GM12892 (cell line): ENCODE data around the gene ANKRD66. TPM values are rescaled to one million over a fixed set of nuclear protein-coding genes. Genes with fewer than 3 reads are reported as not detected.

Experiments used
- DNase-seq: peaks from one replicate; pipeline ENCODE4 v3.0.0; 2011; ENCODE audit not compliant: insufficient read length
- FAIRE-seq: peaks from 2 replicates; lab custom pipeline; 2011; peaks lifted over from hg19 to GRCh38; lab: Jason Lieb, UNC
- POLR2A ChIP-seq: IDR thresholded peaks from 2 replicates; pipeline ENCODE4 v1.6.1; 2011; ENCODE audit warnings: low read depth, low read length, control low read depth
- POLR2AphosphoS5 ChIP-seq: IDR thresholded peaks from 2 replicates; pipeline ENCODE4 v1.6.1; 2011; ENCODE audit warnings: low read depth, low read length, control low read depth
- TAF1 ChIP-seq: IDR thresholded peaks from 2 replicates; pipeline ENCODE4 v1.6.1; 2011; ENCODE audit warnings: low read depth, mild to moderate bottlenecking, control low read depth, low read length, borderline replicate concordance
- polyA plus RNA-seq: library from polyadenylated mRNA; unstranded; fragments of >200 nt; gene quantifications from one replicate; pipeline ENCODE4 v1.2.1, GENCODE V29; 2012; ENCODE audit warnings: missing spikeins, inconsistent platforms; ENCODE audit not compliant: missing spikeins

ANKRD66 gene
- not detected for polyA plus RNA-seq

DNA sequence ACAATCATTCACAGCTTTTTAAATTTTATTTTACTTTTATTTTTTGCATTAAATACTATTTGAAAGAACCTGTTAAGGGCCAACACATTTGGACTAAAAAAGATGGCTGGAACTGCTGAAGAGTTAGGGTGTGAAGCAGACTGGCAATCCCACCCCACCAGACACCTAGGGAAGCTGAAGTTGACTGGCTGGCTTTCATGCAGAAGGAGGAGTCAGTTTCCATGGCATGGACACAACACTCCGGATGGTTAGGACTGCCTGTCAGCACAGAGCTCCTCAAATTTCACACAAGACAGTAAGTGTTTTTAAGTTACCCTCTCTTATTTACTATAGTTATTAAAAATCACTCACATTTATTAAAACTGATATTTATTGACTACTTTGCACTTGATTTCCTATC lies at the start of gene ANKRD66:
ANKRD66 (plus strand) TSS at position 238 of the 400 bp plus-strand sequence. CDS start 5,016 bp downstream, outside the sequence.
- DNase-seq: no peak
- TF ChIP-seq POLR2AphosphoS5: no peak
- FAIRE-seq: no peak

DNA sequence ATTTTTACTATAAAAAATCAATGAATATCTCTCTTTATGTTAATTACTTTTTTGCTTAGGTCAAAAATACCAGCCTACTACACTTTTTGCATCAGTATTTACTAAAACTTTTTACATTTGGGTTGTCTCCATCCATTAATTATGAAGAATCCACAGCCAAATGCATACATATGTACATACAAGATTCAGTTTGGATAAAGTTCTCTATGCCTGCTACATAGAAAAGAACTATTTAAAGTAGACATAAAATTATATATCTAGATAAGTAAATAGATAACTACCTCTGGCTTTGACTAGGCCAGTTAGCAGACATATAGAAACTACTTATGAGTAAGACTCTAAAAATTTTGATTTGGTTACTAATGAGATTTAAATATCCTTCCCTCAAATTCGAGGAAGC lies 46.8 kb upstream of the ANKRD66 start:
- DNase-seq: no peak

DNA sequence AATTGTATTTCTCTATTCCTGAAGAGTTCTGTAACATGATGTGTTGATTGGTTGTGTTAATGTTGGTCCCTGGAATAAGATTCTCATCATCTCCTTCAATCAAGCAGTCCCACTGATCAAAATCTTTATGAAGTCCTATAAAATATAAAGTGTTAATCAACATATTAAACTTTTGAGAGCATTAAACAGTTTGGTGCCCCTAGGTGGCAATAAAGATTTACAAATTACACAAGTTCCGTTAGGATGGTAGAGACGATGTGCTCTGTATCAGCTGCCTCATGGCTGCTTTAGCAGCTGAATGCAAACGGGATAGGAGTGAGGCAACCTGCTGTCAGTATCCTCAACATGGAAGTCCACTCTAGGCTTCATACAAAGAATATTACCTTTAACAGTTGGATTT lies 42.2 kb upstream of the ANKRD66 start:
- DNase-seq (no peak), FAIRE-seq (no peak)

More for the DNA sequence above, 46.8 kb upstream of the ANKRD66 start:
- FAIRE-seq: no peak
- TF ChIP-seq POLR2A (no peak), POLR2AphosphoS5 (no peak), TAF1 (no peak)

DNA sequence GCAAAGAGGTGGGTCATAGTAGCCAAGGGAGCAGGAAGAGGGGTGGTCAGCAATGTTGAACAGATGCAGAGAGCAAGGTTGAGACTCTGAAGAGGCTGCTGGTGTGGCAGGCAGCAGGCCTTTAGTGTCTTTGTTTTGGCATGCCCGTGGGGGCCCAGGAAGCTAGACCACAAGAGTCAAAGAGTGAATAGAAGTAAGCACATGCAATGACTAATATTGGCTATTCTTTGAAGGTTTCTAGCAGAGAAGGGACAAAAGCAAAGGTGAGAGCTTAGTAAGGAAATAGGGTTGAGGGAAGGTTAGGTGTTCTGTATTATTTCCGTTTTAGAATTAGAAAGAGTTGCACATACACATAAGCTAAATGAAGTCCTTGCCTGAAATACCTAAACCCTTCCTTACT lies 40.3 kb upstream of the ANKRD66 start:
- TF ChIP-seq POLR2AphosphoS5 (no peak), POLR2A (no peak), TAF1 (no peak)
- DNase-seq (no peak), FAIRE-seq (no peak)

More for the DNA sequence above, 42.2 kb upstream of the ANKRD66 start:
- no peak for TF ChIP-seq POLR2AphosphoS5
- no peak for TF ChIP-seq TAF1
- no peak for TF ChIP-seq POLR2A

DNA sequence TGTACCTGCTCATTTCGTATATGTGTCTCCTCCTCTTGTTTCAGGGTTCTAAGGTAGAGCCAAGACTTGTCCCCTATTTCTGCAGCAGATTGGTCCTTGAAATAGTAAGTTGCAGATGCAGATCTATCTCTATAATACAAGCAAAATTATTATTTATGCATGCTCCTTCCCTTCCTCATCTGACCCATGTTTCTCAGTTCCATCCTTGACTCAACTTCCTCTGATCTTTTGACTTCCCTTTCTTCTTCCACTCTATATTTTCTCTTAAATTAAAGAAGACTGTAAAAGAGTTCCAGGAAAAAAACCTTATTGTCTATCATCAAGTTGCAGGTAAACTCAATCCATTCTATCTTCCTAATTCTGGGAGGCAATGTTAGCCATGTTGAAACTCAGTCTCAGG lies 35.2 kb upstream of the ANKRD66 start:
- FAIRE-seq (no peak), DNase-seq (no peak)
- no peak for TF ChIP-seq TAF1
- no peak for TF ChIP-seq POLR2A
- no peak for TF ChIP-seq POLR2AphosphoS5

DNA sequence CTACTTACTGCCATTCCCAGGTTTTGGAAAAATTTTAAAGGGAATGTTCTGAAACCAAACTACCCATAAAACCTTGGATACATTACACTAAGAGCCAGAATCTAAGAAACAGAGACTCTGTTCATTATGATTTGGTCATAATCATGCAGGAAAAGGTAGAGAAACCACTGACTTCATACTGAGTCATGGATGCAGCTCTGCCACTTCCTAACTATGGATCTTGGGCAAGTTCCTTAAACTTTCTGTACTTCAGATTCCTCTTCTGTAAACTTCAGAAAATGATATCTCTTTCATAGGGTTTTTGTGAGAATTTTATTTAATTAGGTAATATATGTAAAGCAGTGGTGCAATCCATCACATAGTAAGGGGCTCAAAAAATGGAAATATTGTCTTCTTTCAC lies 31.6 kb upstream of the ANKRD66 start:
- FAIRE-seq (no peak), DNase-seq (no peak)
- TF ChIP-seq TAF1: no peak
- no peak for TF ChIP-seq POLR2A
- TF ChIP-seq POLR2AphosphoS5: no peak

DNA sequence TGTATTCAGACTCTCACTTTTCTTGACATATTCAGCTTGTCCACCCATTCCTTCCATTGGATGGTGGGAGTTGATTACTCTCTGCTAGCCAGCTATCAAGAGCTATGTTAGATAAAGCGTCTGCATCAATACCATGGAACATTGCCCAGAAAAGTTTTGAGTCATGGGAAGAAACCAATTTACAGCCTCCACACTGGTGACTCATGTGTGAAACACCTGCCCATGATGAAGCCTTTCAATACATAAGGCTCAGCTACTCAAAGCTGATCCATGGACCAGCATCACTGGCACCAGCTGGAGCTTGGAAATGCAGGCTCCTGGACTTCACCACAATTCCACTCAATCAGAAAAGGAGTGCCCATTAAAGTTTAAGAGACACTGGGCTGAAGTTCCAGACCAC lies 27.6 kb upstream of the ANKRD66 start:
- DNase-seq (no peak), FAIRE-seq (no peak)
- TF ChIP-seq TAF1 (no peak), POLR2A (no peak), POLR2AphosphoS5 (no peak)

DNA sequence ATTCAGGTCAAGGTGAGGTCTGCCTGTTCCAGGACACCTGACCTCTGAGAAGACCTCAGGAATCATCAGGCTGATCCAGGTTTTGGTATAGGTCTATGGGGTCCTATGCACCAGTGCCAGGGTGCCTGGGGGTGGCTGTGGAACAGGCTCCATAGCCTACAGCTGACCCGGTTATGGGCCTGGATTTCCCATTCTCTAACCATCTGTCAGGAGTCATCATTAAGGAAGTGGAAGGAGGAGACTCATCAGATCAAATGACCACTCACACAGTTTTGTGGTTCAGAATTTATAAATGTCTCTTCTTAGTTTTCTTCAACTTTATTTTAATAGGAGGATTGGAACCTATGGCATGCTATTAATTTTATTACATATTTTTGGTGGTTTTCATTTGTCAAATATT lies 26.3 kb upstream of the ANKRD66 start:
- no peak for DNase-seq
- FAIRE-seq: no peak
- TF ChIP-seq POLR2AphosphoS5: no peak
- TF ChIP-seq POLR2A: no peak
- no peak for TF ChIP-seq TAF1

DNA sequence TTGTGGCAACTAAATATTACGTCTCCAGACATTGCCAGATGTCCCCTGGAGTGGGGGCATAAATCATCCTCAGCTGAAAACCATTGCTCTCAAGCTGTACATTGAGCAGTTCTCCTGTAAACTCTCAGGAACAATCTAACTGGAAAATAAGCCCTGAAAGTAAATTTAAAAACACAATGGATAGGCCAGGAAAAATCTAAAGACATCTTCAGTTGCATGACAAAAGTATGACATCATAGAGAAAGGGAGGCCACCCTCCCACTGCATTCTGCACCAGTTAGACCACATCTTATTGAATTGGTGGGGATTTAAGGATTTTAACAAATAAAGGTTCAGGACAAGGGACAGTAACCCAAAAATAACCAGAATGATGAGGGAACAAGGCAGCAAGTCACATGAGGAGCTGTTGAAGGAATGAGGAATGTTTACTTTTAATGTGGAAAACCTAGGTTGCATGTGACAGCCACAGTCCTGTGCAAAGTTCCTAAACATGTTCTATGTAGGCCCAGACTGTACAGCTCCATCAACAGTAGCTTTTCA lies 16.9 kb upstream of the ANKRD66 start:
- DNase-seq (no peak), FAIRE-seq (no peak)
- TF ChIP-seq POLR2A (no peak), POLR2AphosphoS5 (no peak), TAF1 (no peak)

DNA sequence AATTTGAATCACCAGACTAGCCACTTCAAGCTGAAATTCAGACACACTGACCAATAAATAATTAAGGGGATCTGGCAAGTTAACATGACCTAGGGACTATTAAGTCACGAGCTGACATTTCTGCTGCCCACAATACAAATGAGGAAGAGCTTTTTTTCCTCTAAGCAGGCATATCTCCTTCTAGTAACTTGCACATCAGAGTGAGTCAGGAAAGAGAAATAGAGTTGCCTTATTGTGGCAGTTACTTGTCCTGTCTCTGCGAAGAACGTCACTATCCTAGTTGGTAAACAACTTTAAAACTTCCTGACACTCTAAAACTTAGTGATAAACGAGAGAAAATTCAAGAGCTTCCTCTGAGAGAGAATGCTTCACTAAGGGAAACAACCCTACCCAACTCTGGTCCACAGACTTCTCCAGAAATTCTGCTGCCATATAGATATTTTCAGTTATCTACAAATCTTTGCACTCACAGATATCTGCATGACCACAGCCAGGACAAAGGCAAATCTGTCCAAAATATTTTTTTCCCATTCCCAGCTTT lies 15.7 kb upstream of the ANKRD66 start:
- DNase-seq: no peak
- no peak for TF ChIP-seq POLR2AphosphoS5
- no peak for TF ChIP-seq TAF1
- no peak for TF ChIP-seq POLR2A
- FAIRE-seq: no peak

DNA sequence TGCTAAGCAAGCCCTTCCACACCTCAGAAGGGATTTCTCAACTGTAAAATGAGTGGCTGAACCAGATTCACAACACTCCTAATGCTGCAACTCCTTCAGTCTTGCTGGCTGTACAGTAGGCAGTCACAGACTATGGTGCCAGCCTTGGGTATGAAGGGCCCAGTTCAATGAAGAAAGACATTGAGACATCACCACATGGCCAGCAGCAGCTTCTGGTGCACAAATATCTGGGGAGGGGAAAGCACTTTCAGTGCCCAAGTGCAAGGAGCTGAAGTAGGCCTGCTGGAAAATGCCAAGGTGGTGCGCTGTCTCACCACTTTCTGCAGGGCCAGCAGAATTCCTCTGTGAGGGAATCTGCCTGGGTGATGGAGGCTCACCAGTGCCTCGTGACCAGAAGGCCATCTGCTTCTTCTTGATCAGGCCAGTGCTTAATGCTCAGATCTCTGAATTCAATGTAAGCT lies 13.4 kb upstream of the ANKRD66 start:
- no peak for DNase-seq
- TF ChIP-seq POLR2AphosphoS5: no peak
- no peak for TF ChIP-seq POLR2A
- no peak for TF ChIP-seq TAF1
- no peak for FAIRE-seq

DNA sequence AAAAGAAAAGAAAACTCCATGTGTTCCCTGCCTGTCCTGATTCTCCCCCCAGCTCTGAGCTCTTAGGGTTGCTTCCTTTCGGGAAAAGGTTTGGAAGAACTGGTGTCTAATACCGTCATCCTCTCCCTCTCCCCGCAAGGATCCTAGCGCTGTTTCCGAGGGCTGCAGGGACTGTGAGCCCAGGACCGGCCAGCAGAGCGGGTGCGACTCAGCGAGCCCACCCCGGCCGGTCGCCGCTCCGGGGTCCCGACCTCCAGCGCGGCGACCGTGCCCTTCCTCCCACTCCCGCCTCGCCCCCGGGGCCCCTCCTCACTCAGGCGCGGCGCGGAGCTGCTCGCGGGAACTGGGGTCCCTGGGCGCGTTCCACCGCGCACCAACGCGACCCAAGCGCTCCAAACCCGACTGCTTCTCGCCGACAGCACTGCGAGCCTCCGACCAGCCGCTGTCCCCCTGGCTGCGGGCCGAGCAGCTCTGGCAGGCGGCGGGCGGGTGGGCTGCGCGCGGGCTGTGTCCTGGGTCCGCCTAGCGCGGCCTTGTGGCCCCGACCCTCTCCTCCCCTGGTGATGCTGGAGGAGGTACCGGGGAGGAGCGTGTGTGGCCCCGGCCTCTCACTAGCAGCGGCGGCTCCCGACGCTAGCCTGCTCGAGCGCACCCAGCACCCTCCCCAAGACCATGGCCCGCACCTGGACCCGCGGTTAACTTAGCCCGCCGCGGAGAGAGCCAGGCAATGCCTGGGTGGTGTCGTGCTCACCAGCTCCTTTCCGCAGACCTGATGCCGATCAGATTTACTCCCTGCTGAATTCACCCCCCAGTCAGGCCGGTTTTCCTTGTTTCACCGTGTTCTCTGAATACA lies 11.6 kb upstream of the ANKRD66 start, which contains the start of gene PLA2G7:
PLA2G7 (minus strand) TSS at position 509 of the 853 bp plus-strand sequence. CDS start 12,484 bp downstream, outside the sequence.
- DNase-seq (peak; percentile 4), FAIRE-seq (no peak)
- no peak for TF ChIP-seq POLR2A
- TF ChIP-seq TAF1: no peak
- no peak for TF ChIP-seq POLR2AphosphoS5

DNA sequence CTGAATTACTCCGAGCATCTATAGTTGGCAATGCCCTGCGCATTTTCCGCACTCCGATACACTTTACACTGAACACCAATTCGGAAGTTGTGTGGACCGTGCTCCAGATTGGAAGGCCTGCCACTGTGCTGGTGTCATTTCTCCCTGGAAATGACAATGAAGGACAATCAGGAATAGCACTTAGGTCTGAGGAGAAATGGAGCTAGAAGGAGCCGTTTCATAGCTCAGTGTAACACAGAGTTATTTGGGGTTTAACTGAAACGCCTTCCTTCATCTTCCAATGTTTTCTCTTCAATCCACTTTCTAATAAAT lies 11.1 kb upstream of the ANKRD66 start:
- FAIRE-seq: no peak
- TF ChIP-seq TAF1: no peak
- TF ChIP-seq POLR2A: no peak
- no peak for TF ChIP-seq POLR2AphosphoS5
- DNase-seq: no peak

DNA sequence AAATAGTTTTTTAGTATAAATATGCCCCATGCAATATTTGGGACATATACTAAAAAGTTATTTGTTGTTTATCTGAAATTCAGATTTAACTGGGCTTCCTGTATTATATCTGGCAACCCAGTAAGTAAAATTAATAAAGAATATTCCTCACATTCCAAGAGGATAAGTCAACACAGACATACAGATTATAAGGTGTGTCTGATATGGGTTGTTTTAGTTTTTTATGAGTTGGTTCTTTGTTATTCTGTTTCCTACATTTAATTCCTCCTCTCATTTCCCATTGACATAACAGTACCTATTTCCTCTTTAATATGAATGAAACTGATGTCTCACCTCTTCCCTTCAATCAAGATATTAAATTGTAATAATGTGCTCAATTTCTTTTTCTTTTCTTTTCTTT lies 9.8 kb upstream of the ANKRD66 start:
- DNase-seq (no peak), FAIRE-seq (no peak)
- TF ChIP-seq TAF1: no peak
- TF ChIP-seq POLR2AphosphoS5: no peak
- no peak for TF ChIP-seq POLR2A
